Ovary (tissue), 3 donors: ENCODE measurements around the gene PCTP.

ENCODE experiments used
- EP300 ChIP-seq: sonication (generic); formaldehyde crosslinking; IDR thresholded peaks from one replicate; pipeline ENCODE4 v1.6.1; 2017; ENCODE audit warnings: antibody characterized with exemption
- TF ChIP-seq, protein P1 (sequence below), 3 donors: fragments of 450-650 bp in 2 of 3; fragments of 200-600 bp in 1 of 3; IDR thresholded peaks; one replicate each; pipeline versions ENCODE4 v1.5.1 to v1.8.0; 2016 to 2022; ENCODE audit warnings: antibody characterized with exemption in 3 of 3, mild to moderate bottlenecking in 1 of 3
- donor health status: DM: no; HTN: no; CAD: no.

DNA sequence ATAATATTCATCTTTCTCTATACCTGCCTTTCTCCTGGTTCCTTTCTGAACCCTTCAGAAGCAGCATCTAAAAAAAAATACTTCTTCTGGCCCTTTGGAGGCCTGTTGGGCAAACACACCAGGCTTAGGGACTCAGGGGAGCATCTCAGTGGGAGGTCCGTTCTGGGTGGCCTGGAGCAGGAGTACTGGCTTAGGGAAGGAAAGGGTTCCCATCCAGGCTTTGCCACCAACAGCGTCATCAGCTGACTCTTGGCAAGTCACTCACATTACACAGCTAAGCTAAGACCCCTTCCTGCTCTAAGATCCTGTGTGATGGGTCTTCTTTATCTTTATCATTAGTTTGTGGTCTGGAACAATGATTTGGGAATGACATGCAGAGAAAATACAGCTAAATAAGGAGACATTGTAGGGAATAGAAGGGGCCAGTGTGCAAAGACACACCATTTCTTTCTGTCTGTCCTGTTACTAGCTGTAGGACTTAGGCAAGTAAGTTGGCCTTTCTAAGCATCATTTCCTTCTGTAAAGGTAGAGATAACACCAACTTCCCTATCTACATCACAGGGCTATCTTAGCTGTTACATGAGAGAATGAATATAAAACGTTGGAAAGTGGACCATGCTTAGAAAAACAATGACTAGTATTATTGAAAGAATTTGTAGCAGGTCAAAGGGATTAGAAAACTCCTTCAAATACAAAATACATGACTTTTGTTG, 9.9 kb downstream of the PCTP start:
- TF ChIP-seq, protein P1, sequence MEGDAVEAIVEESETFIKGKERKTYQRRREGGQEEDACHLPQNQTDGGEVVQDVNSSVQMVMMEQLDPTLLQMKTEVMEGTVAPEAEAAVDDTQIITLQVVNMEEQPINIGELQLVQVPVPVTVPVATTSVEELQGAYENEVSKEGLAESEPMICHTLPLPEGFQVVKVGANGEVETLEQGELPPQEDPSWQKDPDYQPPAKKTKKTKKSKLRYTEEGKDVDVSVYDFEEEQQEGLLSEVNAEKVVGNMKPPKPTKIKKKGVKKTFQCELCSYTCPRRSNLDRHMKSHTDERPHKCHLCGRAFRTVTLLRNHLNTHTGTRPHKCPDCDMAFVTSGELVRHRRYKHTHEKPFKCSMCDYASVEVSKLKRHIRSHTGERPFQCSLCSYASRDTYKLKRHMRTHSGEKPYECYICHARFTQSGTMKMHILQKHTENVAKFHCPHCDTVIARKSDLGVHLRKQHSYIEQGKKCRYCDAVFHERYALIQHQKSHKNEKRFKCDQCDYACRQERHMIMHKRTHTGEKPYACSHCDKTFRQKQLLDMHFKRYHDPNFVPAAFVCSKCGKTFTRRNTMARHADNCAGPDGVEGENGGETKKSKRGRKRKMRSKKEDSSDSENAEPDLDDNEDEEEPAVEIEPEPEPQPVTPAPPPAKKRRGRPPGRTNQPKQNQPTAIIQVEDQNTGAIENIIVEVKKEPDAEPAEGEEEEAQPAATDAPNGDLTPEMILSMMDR (IDR thresholded peaks at IDR 0.05), result no peak
- no peak for TF ChIP-seq EP300
